Measurements from ENCODE around the gene MRPL20. TPM values are rescaled to one million over a fixed set of nuclear protein-coding genes. Genes with fewer than 3 reads are reported as not detected.
A peak's percentile ranks its signal among the peaks of the same experiment; 100 is the strongest.

Gene MRPL20
- polyA plus RNA-seq, 1 of the 3 experiments (the other 2 are of a cell fraction), result 210 TPM

- no peak for TF ChIP-seq REST (IDR thresholded peaks at IDR 0.05; ENCODE audit: low read depth, low read length)
- no peak for TF ChIP-seq NFIC (IDR thresholded peaks at IDR 0.05; ENCODE audit: borderline replicate concordance)
These were observed 13.6 kb upstream of the MRPL20 start (continued) for GRCh38 chr1:1420654-1421141.

- WGBS (ENCODE audit: low lambda C conversion rate), result 13% methylated on average over 6 of the region's 112 CpGs
- H3K4me3 ChIP-seq (ENCODE audit: low read depth in 2 of 2, low read length in 1 of 2), result no peak overlapping the region
- no peaks in the 10 kb centered on the region; a peak in 2 of 4 replicates for H3K4me1 ChIP-seq (ENCODE audit: control insufficient read depth in 1 of 2, insufficient read depth in 2 of 2, low read depth in 1 of 2, low read length in 1 of 2)
- CTCF ChIA-PET, result interaction anchor here (1.1 to 2.8 kb wide), 2 partner anchors 12 to 48 kb away, joined by 3 to 14 read pairs; partner anchors contain the start of gene MRPL20
- no peaks in the 10 kb centered on the region for H3K79me2 ChIP-seq (ENCODE audit: insufficient read depth)
- H3K9me2 ChIP-seq, result no peaks in the 10 kb centered on the region
- POLR2A ChIA-PET, result interaction anchor here (1.0 to 1.3 kb wide), 2 partner anchors 12 to 20 kb away, joined by 3 to 4 read pairs; no protein-coding TSS in a partner anchor
- DNase-seq, result peak; percentile 84
- H3K36me3 ChIP-seq (replicated peaks in 1 of 2; ENCODE audit: control insufficient read depth in 1 of 2, insufficient read depth in 2 of 2, low read length in 1 of 2), result no peaks in the 10 kb centered on the region
- H2AFZ ChIP-seq (ENCODE audit: low read depth), result no peak overlapping the region
- no peak overlapping the region for H3K27ac ChIP-seq (ENCODE audit: low read depth in 2 of 2, low read length in 1 of 2)
- H3K9me3 ChIP-seq, result no peaks in the 10 kb centered on the region
- H3K9ac ChIP-seq, result no peak overlapping the region
- no peaks in the 10 kb centered on the region for H4K20me1 ChIP-seq (ENCODE audit: insufficient read depth)
- H3K27me3 ChIP-seq (ENCODE audit: insufficient read depth), result no peaks in the 10 kb centered on the region
- no peak overlapping the region for H3K4me2 ChIP-seq
- no peaks in the 10 kb centered on the region for H3F3A ChIP-seq (replicated peaks; ENCODE audit: insufficient read depth)
- TF ChIP-seq TCF12 (IDR thresholded peaks at IDR 0.05) (no peak), CTCF (IDR thresholded peaks at IDR 0.05) (no peak), CHD2 (IDR thresholded peaks at IDR 0.05; ENCODE audit: low read length, partially characterized antibody) (no peak), MXI1 (IDR thresholded peaks at IDR 0.05; ENCODE audit: low read depth, low read length) (no peak), RXRA (IDR thresholded peaks at IDR 0.05; ENCODE audit: borderline replicate concordance, low read depth) (no peak), POLR2AphosphoS5 (IDR thresholded peaks at IDR 0.05; ENCODE audit: low read depth, low read length) (no peak), RCOR1 (IDR thresholded peaks at IDR 0.05; ENCODE audit: low read length) (no peak), USF2 (IDR thresholded peaks at IDR 0.05; ENCODE audit: borderline replicate concordance, low read depth, low read length) (no peak), TEAD4 (IDR thresholded peaks at IDR 0.05; ENCODE audit: borderline replicate concordance, insufficient read depth) (no peak), ZBTB33 (IDR thresholded peaks at IDR 0.05; ENCODE audit: borderline replicate concordance, low read depth) (no peak), MEF2A (IDR thresholded peaks at IDR 0.05; ENCODE audit: borderline replicate concordance, low read depth) (no peak), SIN3A (IDR thresholded peaks at IDR 0.05; ENCODE audit: borderline replicate concordance, low read depth, low read length) (no peak), MAX (IDR thresholded peaks at IDR 0.05; ENCODE audit: low read depth) (no peak), FOXM1 (IDR thresholded peaks at IDR 0.05; ENCODE audit: low read depth) (no peak), USF1 (IDR thresholded peaks at IDR 0.05; ENCODE audit: borderline replicate concordance, low read depth) (no peak), EP300 (IDR thresholded peaks at IDR 0.05; ENCODE audit: borderline replicate concordance in 1 of 2, low read depth in 1 of 2, low read length in 1 of 2) (no peak), ELF1 (IDR thresholded peaks at IDR 0.05) (no peak), FOXJ3 (CRISPR knock-in tag; IDR thresholded peaks at IDR 0.05) (no peak), RFX5 (IDR thresholded peaks at IDR 0.05; ENCODE audit: low read length) (no peak)
These were observed 12.9 kb upstream of the MRPL20 start for GRCh38 chr1:1419813-1420653.

Data from SK-N-SH (cell line).